ENCODE measurements around the gene GSTO2. TPM values are rescaled to one million over a fixed set of nuclear protein-coding genes. Genes with fewer than 3 reads are reported as not detected.

GSTO2 gene
- total RNA-seq, 6 experiments from 2014 or later, result 2.5 to 15.0 (median 12.3) TPM

DNA sequence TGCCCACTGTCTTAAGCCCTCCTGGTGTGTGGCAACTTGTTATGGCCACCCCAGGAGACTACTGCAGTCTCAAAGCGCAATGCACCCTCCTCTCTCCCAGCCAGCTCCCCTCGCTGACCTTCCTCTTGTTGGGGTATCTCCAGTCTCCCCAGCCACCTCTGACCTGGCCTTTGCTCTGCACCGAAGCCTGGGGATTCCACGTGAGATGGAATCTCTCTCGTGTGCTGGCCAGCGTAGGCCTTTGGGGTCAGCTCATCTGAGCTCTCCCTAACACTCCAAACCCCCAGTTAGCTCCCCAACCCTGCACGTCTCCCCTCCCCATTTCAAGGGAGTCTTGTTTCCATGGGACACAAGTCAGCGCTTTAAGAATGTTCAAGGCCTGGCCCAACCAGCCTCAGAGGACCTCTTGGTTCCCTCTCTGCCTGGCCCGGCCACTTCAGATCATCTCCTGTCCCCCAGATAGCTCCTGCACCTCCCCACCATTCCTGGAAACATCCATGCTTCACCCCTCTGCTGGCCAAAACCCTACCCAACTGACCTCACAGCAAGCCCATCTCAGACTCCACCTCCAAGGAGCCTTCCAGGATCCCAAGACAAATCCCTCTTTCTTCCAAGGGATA is 58.1 kb downstream of the GSTO2 start:
- H3K9me3 Mint-ChIP-seq, result no peaks in the 10 kb centered on the region; the same call in 1 of the 2 replicates
- peaks cover 47% of the 10 kb centered on the region for H3K27me3 Mint-ChIP-seq (ENCODE audit: insufficient read depth)
- TF ChIP-seq, protein P1, sequence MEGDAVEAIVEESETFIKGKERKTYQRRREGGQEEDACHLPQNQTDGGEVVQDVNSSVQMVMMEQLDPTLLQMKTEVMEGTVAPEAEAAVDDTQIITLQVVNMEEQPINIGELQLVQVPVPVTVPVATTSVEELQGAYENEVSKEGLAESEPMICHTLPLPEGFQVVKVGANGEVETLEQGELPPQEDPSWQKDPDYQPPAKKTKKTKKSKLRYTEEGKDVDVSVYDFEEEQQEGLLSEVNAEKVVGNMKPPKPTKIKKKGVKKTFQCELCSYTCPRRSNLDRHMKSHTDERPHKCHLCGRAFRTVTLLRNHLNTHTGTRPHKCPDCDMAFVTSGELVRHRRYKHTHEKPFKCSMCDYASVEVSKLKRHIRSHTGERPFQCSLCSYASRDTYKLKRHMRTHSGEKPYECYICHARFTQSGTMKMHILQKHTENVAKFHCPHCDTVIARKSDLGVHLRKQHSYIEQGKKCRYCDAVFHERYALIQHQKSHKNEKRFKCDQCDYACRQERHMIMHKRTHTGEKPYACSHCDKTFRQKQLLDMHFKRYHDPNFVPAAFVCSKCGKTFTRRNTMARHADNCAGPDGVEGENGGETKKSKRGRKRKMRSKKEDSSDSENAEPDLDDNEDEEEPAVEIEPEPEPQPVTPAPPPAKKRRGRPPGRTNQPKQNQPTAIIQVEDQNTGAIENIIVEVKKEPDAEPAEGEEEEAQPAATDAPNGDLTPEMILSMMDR (IDR thresholded peaks at IDR 0.05), result no peak
- no peak for DNase-seq
- H3K4me3 Mint-ChIP-seq, result peak overlapping the region; percentile 86
- peak overlapping the region; percentile 98 for H3K27ac Mint-ChIP-seq
- peaks cover 91% of the 10 kb centered on the region for H3K4me1 Mint-ChIP-seq (ENCODE audit: low read depth)
- peaks cover 16% of the 10 kb centered on the region; the same call in 1 of the 2 replicates for H3K36me3 Mint-ChIP-seq (ENCODE audit: low read depth)

DNA sequence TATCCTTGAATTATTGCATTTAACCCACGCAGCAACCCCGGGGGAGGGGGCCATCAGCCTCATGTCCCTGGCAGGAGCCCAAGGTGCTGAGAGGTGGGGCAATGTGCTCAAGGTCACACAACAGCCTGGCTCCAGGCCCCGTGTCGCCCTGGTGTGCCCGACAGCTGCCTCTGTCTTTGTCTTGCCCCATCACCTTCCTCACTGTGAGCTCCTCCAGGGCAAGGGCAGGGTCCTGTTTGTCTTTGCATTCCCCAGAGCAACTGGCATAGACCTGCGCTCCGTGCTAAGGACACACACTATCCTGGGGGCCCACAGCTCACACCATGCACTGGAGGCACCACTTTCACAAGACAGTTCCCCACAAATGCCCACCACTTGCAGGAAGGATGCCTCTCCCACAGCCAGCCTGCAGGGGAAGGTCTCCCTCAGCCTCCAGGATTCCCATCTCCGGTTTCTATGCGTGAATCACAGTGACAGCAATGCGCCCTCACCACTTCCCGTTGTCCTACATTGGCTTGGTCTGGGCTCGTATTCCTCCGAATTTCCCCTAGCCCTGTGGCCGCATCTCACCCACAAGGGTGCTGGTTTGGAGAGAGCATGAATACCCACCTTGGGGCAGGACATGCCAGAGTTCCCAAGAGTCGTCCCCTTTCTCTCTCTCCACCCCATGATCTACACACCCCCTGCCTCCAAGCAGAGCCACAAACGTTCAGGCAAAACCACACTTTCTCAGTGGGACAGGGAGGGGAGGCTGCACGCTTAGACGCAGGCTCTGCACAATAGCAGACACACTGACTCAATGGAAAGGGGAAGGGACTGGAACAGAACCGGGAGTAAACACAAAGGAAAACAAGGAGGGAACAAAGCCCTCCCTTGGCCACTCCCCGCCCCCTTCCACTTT is 59.0 kb downstream of the GSTO2 start:
- DNase-seq, result peak; percentile 86
- no peaks in the 10 kb centered on the region; the same call in 1 of the 2 replicates for H3K9me3 Mint-ChIP-seq
- H3K27ac Mint-ChIP-seq, result peak overlapping the region; percentile 98
- TF ChIP-seq, protein P1 (IDR thresholded peaks at IDR 0.05), result peak; percentile 41
- peaks cover 20% of the 10 kb centered on the region for H3K36me3 Mint-ChIP-seq (ENCODE audit: low read depth)
- peaks cover 41% of the 10 kb centered on the region for H3K27me3 Mint-ChIP-seq (ENCODE audit: insufficient read depth)
- peak overlapping the region; percentile 86 for H3K4me3 Mint-ChIP-seq
- peaks cover 91% of the 10 kb centered on the region for H3K4me1 Mint-ChIP-seq (ENCODE audit: low read depth)

DNA sequence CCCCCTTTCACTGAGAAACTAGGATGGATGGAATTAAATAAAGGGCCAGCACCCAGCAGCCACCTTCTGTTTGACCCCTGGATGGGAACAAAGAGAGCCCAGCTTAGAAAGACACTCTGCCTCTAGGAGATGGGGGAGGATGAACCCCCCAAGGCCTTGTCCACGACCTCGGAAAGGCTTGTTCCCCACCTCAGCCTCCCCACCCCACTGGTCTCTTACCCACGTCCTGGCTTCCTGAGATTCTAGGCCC is 59.6 kb downstream of the GSTO2 start:
- Mint-ChIP-seq H3K4me3 (peak overlapping the region; percentile 86), H3K27me3 (ENCODE audit: insufficient read depth) (peaks cover 39% of the 10 kb centered on the region), H3K27ac (peak overlapping the region; percentile 98)

DNA sequence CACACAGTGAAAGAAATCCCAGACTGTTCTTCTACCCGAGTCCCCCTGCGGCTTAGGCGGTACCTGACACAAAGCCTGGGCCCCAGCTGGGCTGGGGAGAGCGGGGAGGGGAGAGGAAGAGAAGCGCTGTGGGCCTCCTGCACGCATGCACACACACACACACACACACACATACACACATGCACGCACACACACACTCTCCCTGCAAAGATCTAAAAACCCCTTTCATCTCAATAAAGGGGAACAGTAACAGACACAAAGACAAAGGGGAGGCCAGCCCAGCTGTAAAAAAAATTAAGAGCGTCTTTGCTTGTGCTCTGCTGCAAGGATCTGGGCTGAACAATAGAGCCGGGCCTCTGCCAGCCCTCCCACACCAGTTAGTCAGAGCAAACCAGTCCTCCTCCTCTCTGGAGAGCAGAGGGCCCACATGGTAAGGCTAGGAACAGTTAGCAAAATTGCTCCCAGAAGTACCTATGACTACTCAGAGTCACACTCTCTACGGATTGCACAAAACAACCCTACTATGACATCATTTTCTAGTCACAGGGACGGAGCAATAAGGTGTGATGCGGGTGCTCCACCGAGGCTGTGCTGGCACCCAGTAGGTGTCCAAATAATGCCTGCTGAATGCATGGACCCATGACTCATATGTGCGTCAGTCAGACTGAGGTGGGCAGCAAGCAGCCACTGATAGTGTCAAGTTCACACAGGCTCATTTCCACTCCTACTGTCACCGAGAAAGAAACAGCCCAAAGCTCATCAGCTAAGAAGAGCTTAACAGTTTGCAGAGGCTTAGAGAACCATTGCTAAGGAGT is 60.1 kb downstream of the GSTO2 start:
- TF ChIP-seq, protein P1 (IDR thresholded peaks at IDR 0.05), result no peak
- H3K27ac Mint-ChIP-seq, result peak overlapping the region; percentile 98
- H3K4me3 Mint-ChIP-seq, result peak overlapping the region; percentile 86
- peaks cover 28% of the 10 kb centered on the region for H3K36me3 Mint-ChIP-seq (ENCODE audit: low read depth)
- peaks cover 94% of the 10 kb centered on the region for H3K4me1 Mint-ChIP-seq (ENCODE audit: low read depth)
- H3K9me3 Mint-ChIP-seq, result no peaks in the 10 kb centered on the region; the same call in 1 of the 2 replicates
- peak; percentile 94 for DNase-seq
- H3K27me3 Mint-ChIP-seq (ENCODE audit: insufficient read depth), result peaks cover 36% of the 10 kb centered on the region

More for the DNA sequence above, 59.6 kb downstream of the GSTO2 start:
- peaks cover 94% of the 10 kb centered on the region for H3K4me1 Mint-ChIP-seq (ENCODE audit: low read depth)
- no peak for DNase-seq
- H3K9me3 Mint-ChIP-seq, result no peaks in the 10 kb centered on the region; the same call in 1 of the 2 replicates
- peaks cover 25% of the 10 kb centered on the region for H3K36me3 Mint-ChIP-seq (ENCODE audit: low read depth)
- TF ChIP-seq, protein P1 (IDR thresholded peaks at IDR 0.05), result no peak

DNA sequence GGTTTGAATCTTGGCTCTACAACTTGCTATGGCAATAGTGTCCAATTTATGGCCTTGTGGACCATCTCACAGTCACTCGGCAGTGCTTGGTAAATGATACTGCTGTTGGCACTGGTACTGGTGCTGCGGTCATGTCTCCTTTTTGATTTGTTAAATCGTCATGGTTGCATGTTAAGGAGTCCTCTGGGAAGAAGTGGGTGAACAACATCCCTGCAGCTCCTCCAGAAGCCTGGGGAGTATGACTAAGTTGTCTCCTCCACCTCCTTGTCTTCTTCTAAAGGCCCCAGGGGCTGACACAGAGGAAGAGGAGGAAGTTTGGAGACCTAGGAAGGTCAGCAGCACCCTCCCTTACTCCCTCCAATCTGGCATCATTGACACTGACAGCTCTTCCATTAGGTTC is 60.8 kb downstream of the GSTO2 start:
- peak overlapping the region; percentile 98 for H3K27ac Mint-ChIP-seq
- peaks cover 29% of the 10 kb centered on the region for H3K36me3 Mint-ChIP-seq (ENCODE audit: low read depth)

More for the DNA sequence above, 60.8 kb downstream of the GSTO2 start:
- TF ChIP-seq, protein P1 (IDR thresholded peaks at IDR 0.05), result no peak
- H3K27me3 Mint-ChIP-seq (ENCODE audit: insufficient read depth), result peaks cover 30% of the 10 kb centered on the region
- peak; percentile 93 for DNase-seq
- H3K4me1 Mint-ChIP-seq (ENCODE audit: low read depth), result peaks cover 97% of the 10 kb centered on the region
- H3K9me3 Mint-ChIP-seq, result no peaks in the 10 kb centered on the region; the same call in 1 of the 2 replicates
- H3K4me3 Mint-ChIP-seq, result peak overlapping the region; percentile 86
